ENCODE results near the gene ANXA1. TPM values are rescaled to one million over a fixed set of nuclear protein-coding genes. Genes with fewer than 3 reads are reported as not detected.

ANXA1 gene
- total RNA-seq, 1 experiment from 2014 or later: 8.3 TPM

GRCh38 chr9:73116031-73116430, 35.6 kb upstream of the ANXA1 start:
- Histone ChIP-seq H3K4me3 (ENCODE audit: low read depth, low read length) (no peak overlapping the region), H3K27me3 (replicated peaks; ENCODE audit: control insufficient read depth, insufficient read depth, low read length) (no peaks in the 10 kb centered on the region), H3K36me3 (ENCODE audit: control insufficient read depth, insufficient read depth, low read length) (no peaks in the 10 kb centered on the region), H3K9me3 (no peaks in the 10 kb centered on the region), H3K4me1 (no peaks in the 10 kb centered on the region)
- TF ChIP-seq CTCF (IDR thresholded peaks at IDR 0.05; ENCODE audit: insufficient read depth in 1 of 2, low read depth in 1 of 2, low read length in 1 of 2, severe bottlenecking in 1 of 2, unreplicated experiment in 1 of 2): no peak
- no peaks in the 10 kb centered on the region for H3K27me3 Mint-ChIP-seq (ENCODE audit: insufficient read depth, unreplicated experiment)
- no peak overlapping the region for H3K27ac Mint-ChIP-seq (ENCODE audit: unreplicated experiment)
- no peaks in the 10 kb centered on the region for H3K36me3 Mint-ChIP-seq (ENCODE audit: insufficient read depth, unreplicated experiment)
- DNase-seq: no peak
- intact Hi-C loops (cut with micrococcal nuclease; ENCODE audit: unreplicated experiment): no loop called here
- no peak overlapping the region for H3K4me3 Mint-ChIP-seq (ENCODE audit: unreplicated experiment)
- H3K4me1 Mint-ChIP-seq (ENCODE audit: low read depth, unreplicated experiment): no peaks in the 10 kb centered on the region
- ChIA-PET CTCF (no interaction called here), POLR2A (no interaction called here)
- BruUV-seq (replicated peaks): no TSS peak
- H3K9me3 Mint-ChIP-seq (ENCODE audit: unreplicated experiment): no peaks in the 10 kb centered on the region

- Mint-ChIP-seq H3K27ac (ENCODE audit: unreplicated experiment) (no peak overlapping the region), H3K4me3 (ENCODE audit: unreplicated experiment) (no peak overlapping the region), H3K27me3 (ENCODE audit: insufficient read depth, unreplicated experiment) (no peaks in the 10 kb centered on the region), H3K36me3 (ENCODE audit: insufficient read depth, unreplicated experiment) (no peaks in the 10 kb centered on the region), H3K9me3 (ENCODE audit: unreplicated experiment) (no peaks in the 10 kb centered on the region), H3K4me1 (ENCODE audit: low read depth, unreplicated experiment) (no peaks in the 10 kb centered on the region)
- intact Hi-C loops (cut with micrococcal nuclease; ENCODE audit: unreplicated experiment): no loop called here
- Histone ChIP-seq H3K9me3 (no peaks in the 10 kb centered on the region), H3K4me3 (ENCODE audit: low read depth, low read length) (no peak overlapping the region), H3K36me3 (ENCODE audit: control insufficient read depth, insufficient read depth, low read length) (no peaks in the 10 kb centered on the region), H3K27me3 (replicated peaks; ENCODE audit: control insufficient read depth, insufficient read depth, low read length) (no peaks in the 10 kb centered on the region), H3K4me1 (no peaks in the 10 kb centered on the region)
- no peak for DNase-seq
- no peak for TF ChIP-seq CTCF (IDR thresholded peaks at IDR 0.05; ENCODE audit: insufficient read depth in 1 of 2, low read depth in 1 of 2, low read length in 1 of 2, severe bottlenecking in 1 of 2, unreplicated experiment in 1 of 2)
- ChIA-PET POLR2A (no interaction called here), CTCF (no interaction called here)
- no TSS peak for BruUV-seq (replicated peaks)
Observed at GRCh38 chr9:73116880-73117279, 34.8 kb upstream of the ANXA1 start.

GRCh38 chr9:73118286-73118685, 33.4 kb upstream of the ANXA1 start:
- H3K27ac Mint-ChIP-seq (ENCODE audit: unreplicated experiment): no peak overlapping the region
- H3K4me1 Mint-ChIP-seq (ENCODE audit: low read depth, unreplicated experiment): no peaks in the 10 kb centered on the region
- intact Hi-C loops (cut with micrococcal nuclease; ENCODE audit: unreplicated experiment): no loop called here
- ChIA-PET POLR2A (no interaction called here), CTCF (no interaction called here)
- no peak overlapping the region for H3K4me3 Mint-ChIP-seq (ENCODE audit: unreplicated experiment)
- Histone ChIP-seq H3K27me3 (replicated peaks; ENCODE audit: control insufficient read depth, insufficient read depth, low read length) (no peaks in the 10 kb centered on the region), H3K36me3 (ENCODE audit: control insufficient read depth, insufficient read depth, low read length) (no peaks in the 10 kb centered on the region), H3K9me3 (no peaks in the 10 kb centered on the region), H3K4me1 (no peaks in the 10 kb centered on the region), H3K4me3 (ENCODE audit: low read depth, low read length) (no peak overlapping the region)
- no peak for TF ChIP-seq CTCF (IDR thresholded peaks at IDR 0.05; ENCODE audit: insufficient read depth in 1 of 2, low read depth in 1 of 2, low read length in 1 of 2, severe bottlenecking in 1 of 2, unreplicated experiment in 1 of 2)
- H3K27me3 Mint-ChIP-seq (ENCODE audit: insufficient read depth, unreplicated experiment): no peaks in the 10 kb centered on the region
- BruUV-seq (replicated peaks): no TSS peak
- H3K36me3 Mint-ChIP-seq (ENCODE audit: insufficient read depth, unreplicated experiment): no peaks in the 10 kb centered on the region
- no peak for DNase-seq
- H3K9me3 Mint-ChIP-seq (ENCODE audit: unreplicated experiment): no peaks in the 10 kb centered on the region
